WTC11 (cell line): Measurements from ENCODE around the gene PTPN12.

ENCODE experiments used
- ATF6 ChIP-seq: sonication (generic); formaldehyde crosslinking; IDR thresholded peaks from 2 replicates; pipeline ENCODE4 v1.8.1; 2023; ENCODE audit warnings: mild to moderate bottlenecking, missing genetic modification reagents
- CTCF ChIP-seq: fragments of 200-600 bp; IDR thresholded peaks from 2 replicates; pipeline ENCODE4 v1.8.0; 2022; ENCODE audit warnings: antibody characterized with exemption
- E2F5 ChIP-seq: sonication (generic); formaldehyde crosslinking; IDR thresholded peaks from 2 replicates; pipeline ENCODE4 v1.8.1; 2022; ENCODE audit warnings: mild to moderate bottlenecking, moderate library complexity, missing genetic modification reagents
- ERG ChIP-seq: fragments of 250-450 bp; sonication (Bioruptor Pico); IDR thresholded peaks from 2 replicates; pipeline ENCODE4 v1.8.0; 2021; ENCODE audit warnings: mild to moderate bottlenecking
- IRF2 ChIP-seq: sonication (generic); formaldehyde crosslinking; IDR thresholded peaks from 2 replicates; pipeline ENCODE4 v1.8.0; 2022; ENCODE audit warnings: low read depth, missing genetic modification reagents, borderline replicate concordance
- JUN ChIP-seq: sonication (generic); formaldehyde crosslinking; IDR thresholded peaks from 2 replicates; pipeline ENCODE4 v1.8.0; 2023; ENCODE audit warnings: mild to moderate bottlenecking, missing genetic modification reagents
- KAT7 ChIP-seq: sonication (generic); formaldehyde crosslinking; IDR thresholded peaks from 2 replicates; pipeline ENCODE4 v1.8.1; 2023; ENCODE audit warnings: missing genetic modification reagents, mild to moderate bottlenecking, borderline replicate concordance
- PRDM15 ChIP-seq: sonication (generic); formaldehyde crosslinking; IDR thresholded peaks from 2 replicates; pipeline ENCODE4 v1.8.0; 2022; ENCODE audit warnings: missing genetic modification reagents
- PREB ChIP-seq: sonication (generic); formaldehyde crosslinking; IDR thresholded peaks from 2 replicates; pipeline ENCODE4 v1.8.1; 2022; ENCODE audit warnings: mild to moderate bottlenecking, missing genetic modification reagents, moderate library complexity, borderline replicate concordance
- ZBTB21 ChIP-seq: sonication (generic); formaldehyde crosslinking; IDR thresholded peaks from 2 replicates; pipeline ENCODE4 v1.8.1; 2023; ENCODE audit warnings: mild to moderate bottlenecking, missing genetic modification reagents, borderline replicate concordance
- ZNF219 ChIP-seq: sonication (generic); formaldehyde crosslinking; IDR thresholded peaks from 2 replicates; pipeline ENCODE4 v1.8.0; 2023; ENCODE audit warnings: missing genetic modification reagents, mild to moderate bottlenecking, borderline replicate concordance
- ZNF532 ChIP-seq: fragments of 250-450 bp; sonication (Bioruptor Pico); IDR thresholded peaks from 2 replicates; pipeline ENCODE4 v1.9.0; 2021; ENCODE audit warnings: mild to moderate bottlenecking, borderline replicate concordance

- TF ChIP-seq ZNF219 (CRISPR knock-in tag) (no peak), ERG (no peak), KAT7 (CRISPR knock-in tag) (no peak), ZNF532 (CRISPR knock-in tag) (no peak), JUN (CRISPR knock-in tag) (no peak), ZBTB21 (CRISPR knock-in tag) (no peak), CTCF (no peak), E2F5 (CRISPR knock-in tag) (no peak), PREB (CRISPR knock-in tag) (no peak), PRDM15 (CRISPR knock-in tag) (no peak), ATF6 (CRISPR knock-in tag) (no peak), IRF2 (CRISPR knock-in tag) (no peak)
Observed at GRCh38 chr7:77649716-77650349, 112.7 kb downstream of the PTPN12 start.
